Fibroblast of villous mesenchyme (primary cell): Measurements from ENCODE around the gene DPYD. TPM values are rescaled to one million over a fixed set of nuclear protein-coding genes. Genes with fewer than 3 reads are reported as not detected.

ENCODE experiments used
- DNase-seq: peaks from one replicate; pipeline ENCODE4 v3.0.0-alpha.2; 2010; ENCODE audit warnings: low read depth
- H3K4me3 ChIP-seq: 2 replicates; pipeline ENCODE4 v1.5.1; 2011; ENCODE audit warnings: low read depth, mild to moderate bottlenecking, low read length
- total RNA-seq: library from RNA; depleted of rRNA; stranded (reverse); fragments of >200 nt; gene quantifications from 2 replicates; pipeline ENCODE4 v1.2.3, GENCODE V29; 2012
- TF ChIP-seq, protein P1 (sequence below): IDR thresholded peaks from 2 replicates; pipeline ENCODE4 v1.5.1; 2012; ENCODE audit warnings: low read depth, mild to moderate bottlenecking, low read length; ENCODE audit not compliant: insufficient read depth

DPYD gene
- total RNA-seq, 1 donor = 48.4 TPM

DNA sequence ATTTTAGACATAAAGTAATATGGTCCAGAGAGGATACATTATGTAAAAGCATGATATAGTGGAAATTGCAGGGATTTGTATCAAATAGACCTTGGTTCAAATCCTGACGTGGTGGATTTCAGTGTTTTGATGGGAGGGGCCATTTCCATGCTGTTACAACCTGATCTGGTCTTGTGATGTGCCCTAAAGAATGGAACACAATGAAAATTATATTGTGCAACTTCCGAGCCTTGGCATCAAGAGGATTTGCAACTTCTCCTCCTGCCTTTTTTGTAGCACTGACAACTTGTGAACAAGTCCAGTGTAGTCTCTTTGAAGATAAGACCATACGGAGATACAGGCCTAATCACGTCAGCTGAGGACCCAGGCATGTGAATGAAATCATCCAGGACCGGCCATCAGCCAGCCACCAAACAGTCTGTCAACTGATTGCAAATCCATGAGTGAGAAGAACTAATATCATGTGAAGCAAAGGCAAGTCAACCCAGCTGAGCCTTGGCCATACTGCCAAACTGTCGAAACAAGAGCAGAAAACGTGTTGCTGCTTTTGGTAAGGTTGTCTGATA, 412.1 kb downstream of the DPYD start:
- no peak for DNase-seq
- TF ChIP-seq, protein P1, sequence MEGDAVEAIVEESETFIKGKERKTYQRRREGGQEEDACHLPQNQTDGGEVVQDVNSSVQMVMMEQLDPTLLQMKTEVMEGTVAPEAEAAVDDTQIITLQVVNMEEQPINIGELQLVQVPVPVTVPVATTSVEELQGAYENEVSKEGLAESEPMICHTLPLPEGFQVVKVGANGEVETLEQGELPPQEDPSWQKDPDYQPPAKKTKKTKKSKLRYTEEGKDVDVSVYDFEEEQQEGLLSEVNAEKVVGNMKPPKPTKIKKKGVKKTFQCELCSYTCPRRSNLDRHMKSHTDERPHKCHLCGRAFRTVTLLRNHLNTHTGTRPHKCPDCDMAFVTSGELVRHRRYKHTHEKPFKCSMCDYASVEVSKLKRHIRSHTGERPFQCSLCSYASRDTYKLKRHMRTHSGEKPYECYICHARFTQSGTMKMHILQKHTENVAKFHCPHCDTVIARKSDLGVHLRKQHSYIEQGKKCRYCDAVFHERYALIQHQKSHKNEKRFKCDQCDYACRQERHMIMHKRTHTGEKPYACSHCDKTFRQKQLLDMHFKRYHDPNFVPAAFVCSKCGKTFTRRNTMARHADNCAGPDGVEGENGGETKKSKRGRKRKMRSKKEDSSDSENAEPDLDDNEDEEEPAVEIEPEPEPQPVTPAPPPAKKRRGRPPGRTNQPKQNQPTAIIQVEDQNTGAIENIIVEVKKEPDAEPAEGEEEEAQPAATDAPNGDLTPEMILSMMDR = no peak
- H3K4me3 ChIP-seq = no peak overlapping the region

DNA sequence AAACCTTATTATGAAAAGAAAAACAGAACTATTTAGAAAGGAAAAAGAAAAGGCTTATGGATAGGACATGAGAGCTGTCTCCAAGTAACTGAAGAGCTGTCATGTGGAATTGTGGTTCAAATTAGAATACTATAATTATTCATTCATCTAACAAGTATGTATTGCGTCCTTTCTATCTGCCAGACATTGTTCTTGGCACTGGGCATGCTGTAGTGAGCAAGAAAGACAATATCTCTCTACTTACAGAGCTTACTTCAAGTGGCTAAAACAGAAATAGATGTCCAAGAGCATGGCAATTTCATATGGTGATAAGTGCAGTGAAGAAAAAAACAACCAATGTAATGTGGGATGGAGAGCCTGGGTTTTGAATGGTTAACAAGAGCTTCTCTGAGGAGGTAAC, 413.0 kb downstream of the DPYD start:
- TF ChIP-seq, protein P1 = no peak
- DNase-seq = no peak
- H3K4me3 ChIP-seq = no peak overlapping the region

DNA sequence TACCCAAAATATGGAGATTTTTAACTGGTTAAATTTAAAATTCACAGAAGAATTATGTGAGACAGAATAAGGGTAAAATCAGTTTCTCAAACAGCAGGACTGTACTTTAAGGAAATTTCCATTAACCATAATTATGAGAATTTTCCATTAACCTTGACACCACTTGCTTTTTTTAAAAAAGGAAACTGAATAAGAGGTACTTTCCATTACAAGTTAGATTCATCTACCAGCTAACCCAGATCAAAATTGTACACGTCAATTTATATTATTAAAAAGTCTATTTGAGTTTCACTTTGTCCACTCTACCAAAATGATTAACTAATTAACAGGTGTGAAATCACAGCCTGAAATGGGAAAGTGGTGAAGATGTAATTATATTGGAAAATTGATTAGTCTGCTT, 414.5 kb downstream of the DPYD start:
- no peak overlapping the region for H3K4me3 ChIP-seq
- TF ChIP-seq, protein P1 = no peak
- no peak for DNase-seq

DNA sequence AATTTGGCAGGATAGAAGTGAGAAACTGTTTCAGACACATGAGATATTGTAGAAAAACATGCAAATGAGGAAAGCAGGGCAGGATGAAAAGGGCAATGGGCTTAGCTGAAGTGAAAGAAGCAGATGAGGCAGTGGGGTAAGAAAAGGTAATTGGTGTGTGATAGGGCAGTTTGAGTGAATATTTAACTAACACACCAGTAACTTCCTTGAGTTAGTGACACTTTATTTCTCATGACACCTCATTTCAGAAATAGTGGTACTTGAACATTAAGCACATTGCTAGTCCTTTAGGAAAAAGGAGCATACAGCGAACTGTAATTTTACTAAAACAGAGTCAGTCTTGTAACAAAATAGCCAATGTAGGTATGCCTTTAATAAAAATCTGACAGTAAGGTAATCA, 415.0 kb downstream of the DPYD start:
- TF ChIP-seq, protein P1 = no peak
- DNase-seq = no peak

DNA sequence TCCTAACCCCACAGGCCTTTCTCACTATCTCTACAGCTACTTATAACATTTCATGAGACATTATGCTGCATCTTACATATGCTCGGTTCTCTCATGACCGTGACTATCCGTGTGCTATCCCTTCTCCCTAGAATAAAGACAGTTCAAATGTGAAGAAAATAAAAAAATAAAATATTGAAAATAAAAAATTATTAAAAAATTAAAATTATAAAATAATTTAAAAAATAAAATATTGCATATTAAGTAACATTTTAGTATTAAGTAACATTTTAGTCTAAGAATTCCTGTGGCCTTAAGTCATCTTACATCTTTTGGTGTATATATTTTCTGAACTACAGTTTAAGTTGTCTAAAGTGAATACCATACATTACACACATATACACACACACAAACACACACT, 415.5 kb downstream of the DPYD start:
- DNase-seq = no peak
- TF ChIP-seq, protein P1 = no peak
- H3K4me3 ChIP-seq = no peak overlapping the region

More for the DNA sequence above, 415.0 kb downstream of the DPYD start:
- no peak overlapping the region for H3K4me3 ChIP-seq

DNA sequence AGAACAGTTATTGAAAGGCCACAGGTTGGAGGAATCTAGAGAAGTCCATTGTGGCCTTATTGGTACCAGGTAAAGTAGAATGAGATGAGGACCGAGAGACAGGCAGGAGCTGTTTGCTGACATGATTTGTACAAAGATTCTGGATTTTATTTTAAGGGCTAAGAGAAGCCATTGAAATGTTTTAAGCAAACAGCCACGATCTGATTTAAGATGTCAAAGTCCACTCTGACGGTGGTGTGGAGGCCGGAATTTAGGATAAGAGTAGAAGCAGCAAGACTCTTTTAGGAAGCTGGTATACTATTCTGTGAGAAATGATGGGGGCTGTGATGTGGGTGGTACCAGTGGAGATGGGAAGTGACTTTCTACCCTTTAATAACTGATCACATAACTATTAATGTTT, 418.5 kb downstream of the DPYD start:
- TF ChIP-seq, protein P1 = no peak
- DNase-seq = no peak
- H3K4me3 ChIP-seq = no peak overlapping the region

DNA sequence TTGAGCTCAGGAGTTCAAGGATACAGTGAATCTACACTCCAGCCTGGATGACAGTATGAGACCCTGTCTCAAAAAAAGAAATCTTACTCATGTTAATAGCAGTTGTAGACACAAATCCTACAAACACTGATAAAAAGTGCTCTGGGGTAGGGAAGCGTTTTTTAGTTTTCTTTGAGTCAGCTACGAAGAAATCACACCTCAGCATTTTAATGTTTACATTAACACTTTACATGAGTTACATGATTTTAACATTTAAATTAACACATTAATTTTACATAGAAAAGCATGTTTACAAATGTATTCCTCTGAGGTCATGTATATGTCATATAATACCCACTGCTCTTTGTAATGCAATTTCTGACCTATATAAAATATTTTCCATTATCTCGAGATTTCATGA, 419.2 kb downstream of the DPYD start:
- H3K4me3 ChIP-seq = no peak overlapping the region
- TF ChIP-seq, protein P1 = no peak
- DNase-seq = no peak
